ENCODE measurements around the gene CNTD1.
"Not testable (repeated sequence)": the region's sequence is repeated elsewhere in the genome, so short reads cannot be mapped to it uniquely, and the experiment has no call there.

The CNTD1 gene, protein sequence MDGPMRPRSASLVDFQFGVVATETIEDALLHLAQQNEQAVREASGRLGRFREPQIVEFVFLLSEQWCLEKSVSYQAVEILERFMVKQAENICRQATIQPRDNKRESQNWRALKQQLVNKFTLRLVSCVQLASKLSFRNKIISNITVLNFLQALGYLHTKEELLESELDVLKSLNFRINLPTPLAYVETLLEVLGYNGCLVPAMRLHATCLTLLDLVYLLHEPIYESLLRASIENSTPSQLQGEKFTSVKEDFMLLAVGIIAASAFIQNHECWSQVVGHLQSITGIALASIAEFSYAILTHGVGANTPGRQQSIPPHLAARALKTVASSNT

GRCh38 chr17:42798383-42799380 is at the start of gene CNTD1, which contains the start of gene COA3:
CNTD1 (plus strand) TSS chr17:42798861; CDS start chr17:42799068, 207 bp downstream.
COA3 (minus strand) TSS chr17:42798704; CDS start chr17:42798681, 23 bp downstream.
- peak; percentile 74 to 80 for DNase-seq

DNA sequence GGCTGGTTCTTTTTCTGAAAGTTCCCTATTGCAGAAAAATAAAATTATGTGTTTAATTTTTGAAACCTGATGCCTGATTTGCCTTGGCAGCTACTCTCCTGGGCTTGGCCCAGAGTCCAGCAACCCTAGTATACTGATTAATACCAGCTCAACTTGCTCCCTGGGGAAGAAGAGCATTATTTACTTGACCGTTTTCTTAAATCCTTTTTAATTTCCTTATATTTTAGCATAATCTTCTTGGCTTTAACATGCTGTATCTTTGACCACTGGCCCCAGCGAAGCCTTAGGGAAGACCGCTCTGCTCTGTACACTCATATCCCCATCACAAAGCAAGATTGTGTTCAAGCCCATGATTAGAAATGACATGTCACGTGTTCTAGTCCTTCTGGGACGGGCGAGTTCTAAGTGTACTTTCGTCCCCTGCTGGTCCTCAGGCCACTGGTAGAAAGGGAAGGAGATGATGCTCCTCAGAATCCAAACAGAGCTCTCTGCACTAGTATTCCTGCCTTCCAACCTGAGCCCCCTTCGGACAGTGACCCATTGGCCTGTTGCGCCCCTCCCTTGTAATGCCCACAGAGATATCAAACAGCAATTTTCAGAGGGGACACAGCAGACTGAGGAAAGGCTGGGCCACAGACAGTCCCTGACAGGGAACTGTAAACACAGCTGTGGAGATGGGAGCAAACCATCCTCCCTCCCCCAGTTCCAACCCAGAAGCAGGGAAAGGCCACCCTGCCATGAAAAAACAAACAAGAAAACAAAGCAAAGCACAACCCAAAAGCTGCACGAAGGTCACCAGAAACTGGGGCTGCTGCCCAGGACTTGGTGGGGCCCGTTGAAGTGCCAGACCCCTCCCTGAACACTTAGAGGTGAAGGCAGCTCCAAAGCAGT is 49.5 kb upstream of the CNTD1 start:
- no peak for DNase-seq

- no peak for DNase-seq
Measured at GRCh38 chr17:42750739-42751344, 47.8 kb upstream of the CNTD1 start.

DNA sequence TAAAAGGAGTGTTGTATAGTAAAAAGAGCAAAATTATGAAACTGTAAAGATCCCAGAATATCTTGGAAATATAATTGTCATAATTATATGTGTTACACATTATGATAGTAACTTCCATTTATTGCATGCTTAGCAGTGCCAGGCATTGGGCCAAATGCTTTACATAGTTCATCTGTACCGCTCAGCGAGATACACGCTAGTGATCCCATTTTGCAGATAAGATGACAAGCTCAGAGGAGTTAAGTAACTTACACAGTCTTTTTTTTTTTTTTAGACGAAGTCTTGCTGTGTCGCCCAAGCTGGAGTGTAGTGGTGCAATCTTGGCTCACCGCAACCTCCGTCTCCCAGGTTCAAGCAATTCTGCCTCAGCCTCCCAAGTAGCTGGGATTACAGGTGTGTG is 47.0 kb upstream of the CNTD1 start:
- DNase-seq, result no peak

DNA sequence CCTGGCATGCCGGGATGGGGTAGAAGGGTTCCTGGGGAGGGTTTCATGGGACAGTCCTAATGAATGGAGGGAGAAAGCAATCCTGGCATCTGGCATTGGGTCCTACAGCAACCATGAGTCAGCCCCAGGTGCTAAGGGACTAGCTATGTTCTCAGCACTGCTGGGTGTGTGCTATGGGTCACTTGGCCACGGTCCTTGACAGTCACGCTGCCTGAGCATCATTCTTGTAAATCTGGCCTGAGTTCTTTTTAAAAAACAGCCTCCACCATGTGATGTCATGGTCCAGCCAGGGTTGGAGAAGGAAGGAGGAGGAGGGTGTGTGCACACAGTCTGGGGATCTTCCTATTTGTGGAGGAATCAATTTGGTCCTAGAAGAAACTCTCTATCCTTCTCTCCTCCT is 43.9 kb upstream of the CNTD1 start:
- no peak for DNase-seq

DNA sequence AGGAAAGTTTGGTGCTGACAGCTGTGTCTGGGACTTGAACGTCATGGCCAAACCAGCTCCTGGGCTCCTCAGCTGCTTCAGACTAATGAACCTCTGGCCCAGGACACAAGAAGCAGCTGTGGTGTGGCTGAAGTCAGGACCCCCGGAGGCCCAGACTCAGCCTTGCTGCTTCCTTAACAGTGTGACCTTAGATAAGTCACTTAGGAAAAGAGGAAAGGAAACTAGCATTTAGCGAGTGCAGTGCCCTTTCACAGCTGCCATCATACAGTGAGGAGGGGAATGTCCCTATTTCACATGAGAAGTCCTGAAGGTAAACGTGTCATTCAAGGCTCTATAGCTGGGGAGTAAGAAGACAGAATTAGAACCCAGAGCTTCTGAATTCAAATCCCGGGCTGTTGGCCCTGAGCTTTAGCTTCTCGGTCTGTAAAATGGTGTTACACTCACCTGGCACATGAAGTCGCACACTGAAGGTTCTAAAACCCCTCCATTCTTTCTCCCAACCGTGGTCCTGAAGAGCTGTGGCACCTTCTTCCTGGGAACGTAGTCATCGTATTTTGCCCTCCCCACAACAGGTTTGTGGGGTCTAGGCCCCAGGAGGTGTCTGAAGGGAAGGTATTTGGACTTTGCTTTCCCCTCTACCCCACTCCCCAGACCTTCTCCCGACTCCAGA is 38.5 kb upstream of the CNTD1 start:
- peak in 1 of 2 donors; percentile 36 for DNase-seq

DNA sequence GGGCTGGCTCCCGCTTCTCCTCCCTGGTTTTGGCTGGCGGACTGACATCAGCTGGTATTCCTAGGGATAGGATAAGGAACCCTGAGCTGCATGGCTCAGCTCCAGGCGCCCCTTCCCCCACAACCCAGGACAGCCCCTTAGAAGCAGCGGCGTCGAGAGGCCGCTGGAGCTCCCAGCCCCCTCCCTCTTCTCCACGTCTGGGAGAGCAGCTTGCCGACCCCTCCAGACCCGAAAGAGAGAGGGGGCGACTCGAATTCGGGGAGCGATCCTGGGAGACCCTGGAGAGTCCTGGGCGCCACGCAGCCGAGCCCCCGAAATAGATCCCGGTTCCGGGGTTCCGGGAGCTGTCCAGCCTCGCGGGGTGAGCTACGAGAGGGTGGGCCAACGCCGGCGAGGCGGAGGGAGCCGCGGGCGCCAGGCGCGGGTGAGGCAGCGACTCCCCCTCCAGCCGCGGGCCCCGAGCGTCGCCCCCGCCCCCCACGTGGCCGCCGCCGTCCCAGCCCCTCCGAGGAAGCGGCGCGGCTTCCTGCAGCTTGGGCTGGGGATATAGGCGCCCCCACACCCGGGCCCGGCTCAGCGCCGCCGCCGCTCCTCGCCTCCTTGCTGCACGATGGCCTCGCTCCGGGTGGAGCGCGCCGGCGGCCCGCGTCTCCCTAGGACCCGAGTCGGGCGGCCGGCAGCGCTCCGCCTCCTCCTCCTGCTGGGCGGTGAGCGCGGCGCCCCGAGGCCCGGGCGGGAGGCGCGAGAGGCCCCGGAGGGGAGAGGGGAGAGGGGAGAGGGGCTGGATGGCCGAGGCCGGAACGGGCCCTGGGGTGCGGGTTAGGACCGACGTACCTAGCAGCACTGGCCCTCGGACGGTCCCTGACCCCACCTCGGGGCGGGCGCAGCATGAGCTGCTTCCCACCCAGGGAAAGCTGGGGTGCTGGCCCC is 37.7 kb upstream of the CNTD1 start, which contains the start of gene RAMP2:
Gene RAMP2, plus strand, starts transcription at position 576 of the 930 bp plus-strand sequence. Its CDS starts 35 bp downstream, at position 611.
- DNase-seq, result no peak

GRCh38 chr17:42761638-42762037 is 37.0 kb upstream of the CNTD1 start:
- no peak for DNase-seq

- no peak for DNase-seq
Measured at GRCh38 chr17:42766124-42766523, 32.5 kb upstream of the CNTD1 start.

DNA sequence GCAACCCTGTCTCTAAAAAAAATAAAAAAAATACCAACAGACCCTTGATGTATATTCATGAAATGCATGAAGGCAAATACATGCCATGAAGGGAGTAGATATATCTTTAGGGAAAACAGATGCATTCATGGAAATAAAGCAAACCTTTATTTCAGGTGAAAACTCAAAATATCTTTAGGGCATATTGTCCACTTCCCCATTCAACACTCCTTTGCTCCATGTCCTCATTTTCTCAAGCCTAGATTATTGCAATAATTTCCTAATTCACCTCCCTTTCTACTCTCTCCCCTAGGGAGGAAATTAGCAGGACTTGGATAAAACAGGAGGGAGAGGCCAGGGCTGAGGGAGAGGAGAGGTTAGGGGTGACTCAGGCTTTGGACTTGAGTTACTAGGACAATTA is 31.1 kb upstream of the CNTD1 start:
- no peak for DNase-seq

DNA sequence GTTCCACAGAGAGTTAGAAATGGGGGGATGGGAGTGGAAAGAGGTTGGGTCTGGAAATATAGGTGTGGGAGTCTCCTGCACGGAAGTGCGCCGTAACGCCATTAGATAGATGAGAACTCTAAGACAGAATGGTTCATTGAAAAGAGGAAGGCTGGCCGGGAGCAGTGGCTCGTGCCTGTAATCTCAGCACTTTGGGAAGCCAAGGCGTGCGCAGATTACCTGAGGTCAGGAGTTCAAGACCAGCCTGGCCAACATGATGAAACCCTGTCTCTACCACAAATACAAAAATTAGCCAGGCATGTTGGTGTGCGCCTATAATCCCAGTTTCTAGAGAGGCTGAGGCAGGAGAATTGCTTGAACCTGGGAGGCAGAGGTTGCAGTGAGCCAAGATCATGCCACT is 30.7 kb upstream of the CNTD1 start:
- DNase-seq, result not testable (repeated sequence)

GRCh38 chr17:42769964-42770363 is 28.7 kb upstream of the CNTD1 start:
- not testable (repeated sequence) for DNase-seq

GRCh38 chr17:42772945-42773289 is 25.7 kb upstream of the CNTD1 start:
- no peak for DNase-seq

- peak; percentile 77 to 85 for DNase-seq
Measured at GRCh38 chr17:42773290-42774035, 25.2 kb upstream of the CNTD1 start, which contains the start of gene VPS25. VPS25 (plus strand) TSS chr17:42773449; CDS start chr17:42773476, 27 bp downstream.

DNA sequence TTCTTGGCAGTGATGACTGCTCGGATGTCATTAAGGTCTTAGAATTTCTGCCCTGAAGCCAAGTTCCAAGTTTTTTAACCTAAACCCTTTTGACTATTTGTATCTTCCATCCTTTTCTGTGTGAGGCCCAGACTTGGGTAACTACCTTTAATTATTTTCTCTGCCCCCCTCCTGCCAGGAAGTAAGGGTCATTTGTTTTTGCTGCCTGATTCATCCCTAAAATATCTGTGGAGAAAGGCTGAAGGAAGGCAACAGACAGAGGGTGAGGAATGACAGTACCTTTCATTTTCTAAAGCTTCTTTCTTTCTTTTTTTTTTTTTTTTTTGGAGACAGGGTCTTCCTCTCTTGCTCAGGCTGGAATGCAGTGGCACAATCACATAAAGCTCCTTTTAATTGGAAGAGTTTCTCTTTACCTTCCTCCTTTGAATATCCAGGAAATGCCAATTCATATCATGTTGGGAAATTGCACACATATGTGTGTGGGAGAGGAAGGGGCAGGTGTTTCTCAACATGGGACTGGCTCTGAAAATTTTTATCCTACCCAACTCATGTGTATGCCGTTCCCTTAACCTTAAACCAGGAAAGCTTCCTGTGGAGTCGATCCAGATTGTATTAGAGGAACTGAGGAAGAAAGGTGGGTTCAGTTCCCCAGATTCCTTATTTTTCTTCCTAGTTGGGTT is 24.5 kb upstream of the CNTD1 start:
- no peak for DNase-seq

GRCh38 chr17:42775534-42776098 is 23.0 kb upstream of the CNTD1 start:
- no peak for DNase-seq

- no peak for DNase-seq
Measured at GRCh38 chr17:42778570-42778969, 20.1 kb upstream of the CNTD1 start.

DNA sequence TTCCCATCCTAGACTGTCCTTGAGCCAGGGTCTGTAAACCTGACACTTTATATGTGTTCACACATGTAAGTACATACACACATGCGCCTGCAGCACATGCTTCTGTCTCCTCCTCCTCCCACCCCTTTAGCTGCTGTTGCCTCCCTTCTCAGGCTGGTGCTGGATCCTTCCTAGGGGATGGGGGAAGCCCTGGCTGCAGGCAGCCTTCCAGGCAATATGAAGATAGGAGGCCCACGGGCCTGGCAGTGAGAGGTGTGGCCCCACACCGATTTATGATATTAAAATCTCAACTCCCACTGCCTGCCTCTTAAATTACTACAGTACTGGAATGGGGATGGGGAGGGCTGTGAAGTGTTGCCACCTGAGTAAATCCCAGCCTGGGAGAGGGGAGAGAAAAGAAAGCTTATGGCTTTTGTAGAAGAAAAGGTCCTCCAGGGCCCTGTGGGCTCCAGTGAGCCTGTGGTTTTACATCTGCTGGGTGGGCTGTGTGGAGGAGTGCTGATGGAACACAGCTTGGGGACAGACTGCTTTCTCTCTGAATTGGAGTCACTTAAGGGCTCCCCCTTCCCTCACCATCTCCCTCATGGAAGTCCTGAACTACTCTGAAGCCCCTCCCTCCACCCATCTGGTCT is 19.2 kb upstream of the CNTD1 start:
- DNase-seq, result no peak

Data from CD4-positive, alpha-beta T cell treated with Interferon alpha-2 for 1 hour (primary cell).